ENCODE results near the gene VPS13C. TPM values are rescaled to one million over a fixed set of nuclear protein-coding genes. Genes with fewer than 3 reads are reported as not detected.

The VPS13C gene
- total RNA-seq, 2 donors from 2014 or later: 67.0 to 85.2 TPM

DNA sequence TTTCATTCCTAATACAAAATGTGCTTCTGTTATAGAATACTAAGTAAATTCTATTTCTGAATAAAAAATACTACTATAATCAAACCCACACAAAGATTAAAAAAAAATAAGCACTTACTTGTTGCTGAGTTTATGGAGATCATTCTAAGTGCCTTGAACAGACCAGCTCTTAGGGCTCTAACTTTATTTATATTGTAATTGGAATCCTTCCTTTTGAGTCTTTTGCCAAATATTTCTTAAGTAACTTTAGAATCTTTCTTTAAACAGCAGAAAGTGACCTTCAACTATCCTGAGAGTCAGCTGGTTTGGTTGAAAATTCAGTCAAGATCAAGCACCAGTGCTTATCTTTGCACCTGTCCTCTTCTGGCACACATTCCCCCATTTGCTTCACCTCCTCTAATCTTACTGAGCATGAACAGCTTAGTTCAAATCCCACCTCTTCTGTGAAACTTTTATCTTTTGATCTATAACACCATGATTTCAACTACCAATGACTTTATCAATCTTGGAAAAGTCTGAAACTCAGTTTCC, 149.3 kb downstream of the VPS13C start:
- Mint-ChIP-seq H3K36me3 (ENCODE audit: low read depth) (peaks cover 99% of the 10 kb centered on the region), H3K9me3 (no peaks in the 10 kb centered on the region), H3K27ac (no peak overlapping the region), H3K4me1 (no peaks in the 10 kb centered on the region), H3K4me3 (no peak overlapping the region), H3K27me3 (no peaks in the 10 kb centered on the region)
- no peak for ATAC-seq (replicated peaks)

DNA sequence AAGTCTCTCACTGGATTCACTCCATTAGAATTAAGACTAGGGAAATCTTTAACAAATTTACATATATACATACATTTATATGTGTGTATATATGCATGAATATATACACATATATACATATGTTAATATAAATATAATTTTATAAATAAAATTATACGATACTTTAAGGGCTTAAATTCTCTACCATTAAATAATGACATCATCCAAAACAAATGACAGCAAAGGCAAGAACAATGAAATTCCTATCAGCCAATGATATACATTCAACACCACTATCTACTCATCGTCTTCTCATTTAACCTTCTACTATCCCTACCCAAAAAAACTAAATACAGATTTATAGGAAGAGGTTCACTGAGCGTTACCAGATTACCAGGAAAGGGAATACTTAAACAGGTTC, 152.0 kb downstream of the VPS13C start:
- peaks cover 100% of the 10 kb centered on the region for H3K36me3 Mint-ChIP-seq (ENCODE audit: low read depth)
- no peaks in the 10 kb centered on the region for H3K27me3 Mint-ChIP-seq
- H3K4me1 Mint-ChIP-seq: no peaks in the 10 kb centered on the region
- no peak for ATAC-seq (replicated peaks)
- no peak overlapping the region for H3K27ac Mint-ChIP-seq
- no peak overlapping the region for H3K4me3 Mint-ChIP-seq
- no peaks in the 10 kb centered on the region for H3K9me3 Mint-ChIP-seq

DNA sequence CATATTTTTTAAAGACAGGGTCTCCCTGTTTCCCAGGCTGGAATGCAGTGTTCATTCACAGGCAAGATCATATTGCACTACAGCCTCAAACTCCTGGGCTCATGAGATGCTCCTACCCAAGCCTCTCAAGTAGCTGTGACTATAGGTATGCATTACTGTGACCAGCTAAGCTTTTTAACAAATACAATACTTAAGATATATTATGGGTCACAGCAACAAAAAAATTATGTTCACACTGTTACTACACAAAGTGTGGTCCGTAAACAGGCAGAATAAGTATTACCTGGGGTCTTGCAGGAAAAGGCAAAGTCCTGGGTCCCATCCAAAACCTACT, 152.5 kb downstream of the VPS13C start:
- Mint-ChIP-seq H3K9me3 (no peaks in the 10 kb centered on the region), H3K27ac (no peak overlapping the region), H3K36me3 (ENCODE audit: low read depth) (peaks cover 100% of the 10 kb centered on the region), H3K27me3 (no peaks in the 10 kb centered on the region), H3K4me3 (no peak overlapping the region), H3K4me1 (no peaks in the 10 kb centered on the region)
- no peak for ATAC-seq (replicated peaks)

DNA sequence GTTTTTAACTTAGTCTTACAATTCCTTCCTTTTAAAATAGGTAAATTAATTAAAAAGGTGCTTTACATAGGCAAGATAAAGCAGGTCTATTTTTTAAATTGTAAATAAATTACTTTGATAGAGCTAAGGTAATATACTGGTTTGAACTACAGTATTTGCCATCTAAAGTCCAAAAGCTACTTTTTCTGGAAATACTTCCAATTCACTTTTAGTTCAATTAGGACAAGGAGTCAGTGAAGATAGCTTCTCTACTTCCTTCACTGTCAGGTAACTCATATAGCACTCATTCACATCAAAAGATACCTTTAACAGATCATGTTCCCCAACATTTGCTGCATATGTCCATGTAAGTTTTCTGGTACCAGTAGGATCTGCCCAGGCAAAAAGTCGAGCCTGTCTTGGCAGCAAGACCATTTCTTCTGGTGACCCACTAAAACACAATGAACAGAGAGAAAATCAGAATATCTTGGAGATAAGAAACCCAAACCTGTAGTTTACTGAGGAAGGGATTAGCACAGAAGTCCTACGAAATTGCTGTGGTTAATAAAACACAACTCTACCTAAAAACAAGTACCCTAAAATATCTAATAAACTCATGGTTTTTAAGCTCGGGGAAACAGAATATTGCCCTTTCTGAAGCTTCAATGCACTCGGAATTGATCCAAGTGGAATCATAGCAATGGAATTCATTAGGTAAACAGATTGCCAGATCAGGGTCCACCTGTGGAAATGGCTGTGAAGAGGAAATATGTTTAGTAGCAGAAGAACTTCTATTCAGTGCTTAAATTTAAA, 153.1 kb downstream of the VPS13C start:
- no peaks in the 10 kb centered on the region for H3K27me3 Mint-ChIP-seq
- H3K9me3 Mint-ChIP-seq: peaks cover 4% of the 10 kb centered on the region
- H3K4me1 Mint-ChIP-seq: no peaks in the 10 kb centered on the region
- H3K27ac Mint-ChIP-seq: no peak overlapping the region
- no peak overlapping the region for H3K4me3 Mint-ChIP-seq
- peaks cover 100% of the 10 kb centered on the region for H3K36me3 Mint-ChIP-seq (ENCODE audit: low read depth)
- no peak for ATAC-seq (replicated peaks)

DNA sequence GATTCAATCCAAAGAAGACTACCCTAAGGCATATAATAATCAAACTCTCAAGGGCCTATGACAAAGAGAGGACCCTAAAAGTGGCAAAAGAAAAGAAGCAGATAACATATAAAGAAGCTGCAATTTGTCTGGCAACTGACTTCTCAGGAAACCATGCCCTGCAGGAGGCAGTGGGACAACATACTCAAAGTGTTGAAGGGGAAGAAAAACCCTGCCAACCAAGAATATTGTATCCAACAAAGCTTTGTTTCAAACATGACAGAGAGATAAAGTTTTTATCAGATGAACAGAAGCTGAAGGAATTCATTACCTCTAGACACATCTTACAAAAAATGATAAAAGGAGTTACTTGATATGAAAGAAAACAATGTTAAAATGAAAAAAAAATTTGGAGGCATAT, 167.1 kb downstream of the VPS13C start:
- peaks cover 92% of the 10 kb centered on the region for H3K36me3 Mint-ChIP-seq (ENCODE audit: low read depth)
- no peak for ATAC-seq (replicated peaks)
- no peak overlapping the region for H3K4me3 Mint-ChIP-seq
- H3K27me3 Mint-ChIP-seq: no peaks in the 10 kb centered on the region
- peaks cover 12% of the 10 kb centered on the region for H3K9me3 Mint-ChIP-seq
- peaks cover 5% of the 10 kb centered on the region for H3K4me1 Mint-ChIP-seq
- H3K27ac Mint-ChIP-seq: no peak overlapping the region

DNA sequence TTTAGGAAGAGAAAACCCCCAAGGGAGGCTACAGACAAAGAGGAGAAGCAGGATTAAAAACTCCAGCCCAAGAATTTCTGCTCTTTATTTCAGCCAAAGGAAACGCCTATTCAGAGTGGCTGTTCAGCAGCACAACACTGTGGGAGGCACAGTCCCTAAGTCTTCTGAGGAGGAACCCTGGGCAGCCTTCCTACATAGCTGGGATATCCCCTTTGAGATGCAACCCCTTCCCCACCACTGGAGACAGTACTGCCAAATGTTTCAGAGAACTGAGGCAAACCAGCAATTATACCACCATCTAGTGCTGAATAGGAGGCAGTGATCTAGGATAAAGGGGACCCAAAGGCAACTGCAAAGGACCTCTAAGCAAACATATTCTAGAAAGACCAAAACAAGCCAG, 168.1 kb downstream of the VPS13C start:
- no peaks in the 10 kb centered on the region for H3K27me3 Mint-ChIP-seq
- no peak for ATAC-seq (replicated peaks)
- H3K4me3 Mint-ChIP-seq: no peak overlapping the region
- H3K27ac Mint-ChIP-seq: peak overlapping the region; percentile 37
- H3K9me3 Mint-ChIP-seq: peaks cover 12% of the 10 kb centered on the region
- peaks cover 93% of the 10 kb centered on the region for H3K36me3 Mint-ChIP-seq (ENCODE audit: low read depth)
- peaks cover 5% of the 10 kb centered on the region for H3K4me1 Mint-ChIP-seq

DNA sequence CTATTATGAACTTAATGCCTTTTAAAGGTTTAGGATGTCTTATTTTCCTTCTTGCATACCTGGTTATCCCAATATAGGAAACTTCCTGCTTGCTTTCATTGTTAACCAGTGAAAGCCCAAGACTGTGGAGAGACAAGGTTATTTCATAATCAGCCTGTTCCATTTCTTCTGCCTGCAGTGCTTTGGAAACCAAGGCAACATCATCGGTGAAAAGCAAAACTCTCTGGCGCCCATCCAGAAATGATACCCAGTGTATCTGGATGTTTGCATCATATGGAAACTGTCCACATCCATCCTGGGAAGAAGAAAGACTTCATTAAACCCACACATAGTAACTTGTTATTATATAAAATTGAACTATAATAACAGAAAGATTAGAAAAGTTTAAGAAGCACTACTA, 170.1 kb downstream of the VPS13C start:
- H3K4me3 Mint-ChIP-seq: no peak overlapping the region
- ATAC-seq (replicated peaks): peak; percentile 59
- H3K27me3 Mint-ChIP-seq: no peaks in the 10 kb centered on the region
- H3K9me3 Mint-ChIP-seq: peaks cover 9% of the 10 kb centered on the region
- peaks cover 8% of the 10 kb centered on the region for H3K4me1 Mint-ChIP-seq
- peak overlapping the region; percentile 25 for H3K27ac Mint-ChIP-seq
- peaks cover 98% of the 10 kb centered on the region for H3K36me3 Mint-ChIP-seq (ENCODE audit: low read depth)

DNA sequence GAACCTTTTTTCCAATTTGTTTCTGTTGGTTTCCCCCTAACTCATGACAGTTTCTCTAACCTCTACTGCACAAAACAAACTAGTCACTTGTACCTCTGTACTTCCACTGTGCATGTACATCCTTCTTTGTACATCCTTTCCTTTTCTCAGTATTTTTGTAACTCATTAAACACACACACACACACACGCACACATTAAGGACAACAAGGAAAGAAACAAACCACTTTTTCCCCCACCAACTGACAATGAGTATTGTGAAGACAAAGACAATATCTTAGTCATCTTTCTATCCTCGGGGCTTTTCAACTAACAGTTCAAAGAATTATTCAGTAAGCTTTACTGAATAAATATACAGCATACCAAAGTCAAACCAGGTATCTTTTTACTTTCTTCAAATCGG, 170.5 kb downstream of the VPS13C start:
- H3K27ac Mint-ChIP-seq: peak overlapping the region; percentile 25
- peaks cover 9% of the 10 kb centered on the region for H3K9me3 Mint-ChIP-seq
- ATAC-seq (replicated peaks): peak; percentile 96
- H3K27me3 Mint-ChIP-seq: no peaks in the 10 kb centered on the region
- peaks cover 96% of the 10 kb centered on the region for H3K36me3 Mint-ChIP-seq (ENCODE audit: low read depth)
- H3K4me3 Mint-ChIP-seq: no peak overlapping the region
- H3K4me1 Mint-ChIP-seq: peaks cover 8% of the 10 kb centered on the region

DNA sequence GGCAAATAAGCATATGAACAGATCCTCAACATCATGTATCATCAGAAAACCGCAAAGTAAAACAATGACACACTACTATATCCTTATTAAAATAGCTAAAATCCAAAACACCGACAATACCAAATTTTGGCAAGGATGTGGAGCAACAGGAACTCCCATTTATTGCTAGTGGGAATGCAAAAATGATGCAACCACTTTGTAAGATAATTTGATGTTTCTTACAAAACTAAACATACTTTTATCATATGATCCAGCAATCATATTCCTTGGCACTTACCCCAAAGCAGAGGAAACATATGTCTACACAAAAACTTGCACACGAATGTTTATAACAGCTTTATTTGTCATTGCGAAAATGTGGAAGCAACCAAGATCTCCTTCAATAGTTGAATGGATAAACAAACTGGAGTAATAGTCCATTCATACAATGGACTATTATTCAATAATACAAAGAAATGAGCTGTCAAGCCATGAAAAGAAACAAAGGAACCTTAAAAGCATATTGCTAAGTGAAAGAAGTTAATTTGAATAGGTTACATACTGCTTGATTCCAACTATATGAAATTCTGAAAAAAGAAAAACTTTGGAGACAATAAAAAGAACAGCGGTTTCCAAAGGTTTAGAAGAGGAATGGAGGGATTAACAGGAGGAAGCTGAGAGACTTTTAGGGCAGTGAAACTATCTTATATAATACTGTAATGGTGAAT, 172.0 kb downstream of the VPS13C start:
- H3K4me1 Mint-ChIP-seq: peaks cover 8% of the 10 kb centered on the region
- no peak for ATAC-seq (replicated peaks)
- H3K4me3 Mint-ChIP-seq: no peak overlapping the region
- peak overlapping the region; percentile 60 for H3K27ac Mint-ChIP-seq
- H3K9me3 Mint-ChIP-seq: peaks cover 5% of the 10 kb centered on the region
- peaks cover 86% of the 10 kb centered on the region for H3K36me3 Mint-ChIP-seq (ENCODE audit: low read depth)
- no peaks in the 10 kb centered on the region for H3K27me3 Mint-ChIP-seq

DNA sequence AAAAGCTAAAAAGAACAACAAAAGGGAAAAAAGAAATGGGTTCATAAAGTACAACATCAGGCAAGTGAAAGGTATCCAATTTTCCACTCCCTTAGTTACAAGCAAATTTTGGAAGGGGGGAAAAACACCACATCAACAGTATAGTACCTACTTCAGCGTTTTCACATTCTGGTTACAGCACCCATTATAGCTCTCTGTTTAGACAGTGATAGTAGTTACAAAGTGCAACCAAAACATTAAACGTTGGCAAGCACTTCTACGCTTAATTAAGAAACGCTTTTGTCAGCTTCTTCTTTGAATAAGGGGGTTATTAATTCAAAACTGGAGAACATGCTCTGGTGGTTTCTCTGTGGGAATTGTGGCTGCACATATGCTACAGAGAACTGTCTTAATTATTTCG, 180.2 kb downstream of the VPS13C start:
- ATAC-seq (replicated peaks): no peak
- H3K4me1 Mint-ChIP-seq: no peaks in the 10 kb centered on the region

DNA sequence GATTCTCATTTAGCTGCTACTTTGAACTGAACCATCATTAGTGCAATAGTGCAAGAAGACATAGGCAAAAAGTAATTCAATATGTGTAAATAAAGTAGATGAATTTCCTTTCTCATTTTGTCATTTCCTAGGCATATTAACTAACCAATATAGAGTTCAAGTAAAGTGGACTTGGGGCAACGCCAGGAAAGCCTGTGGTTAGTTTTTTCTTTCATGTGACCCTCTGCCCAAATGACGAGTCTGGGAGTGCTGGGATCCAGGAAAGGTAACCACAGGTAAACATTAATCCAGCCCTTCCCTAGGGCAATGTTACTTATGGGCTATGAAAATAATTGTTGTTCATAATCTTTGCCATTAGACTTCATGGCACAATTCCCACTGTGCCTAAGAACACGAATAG, 181.0 kb downstream of the VPS13C start:
- Mint-ChIP-seq H3K27me3 (no peaks in the 10 kb centered on the region), H3K4me3 (no peak overlapping the region), H3K36me3 (ENCODE audit: low read depth) (peaks cover 82% of the 10 kb centered on the region), H3K4me1 (no peaks in the 10 kb centered on the region), H3K9me3 (no peaks in the 10 kb centered on the region), H3K27ac (no peak overlapping the region)
- ATAC-seq (replicated peaks): no peak

More for the DNA sequence above, 180.2 kb downstream of the VPS13C start:
- peaks cover 83% of the 10 kb centered on the region for H3K36me3 Mint-ChIP-seq (ENCODE audit: low read depth)
- H3K27ac Mint-ChIP-seq: no peak overlapping the region
- no peak overlapping the region for H3K4me3 Mint-ChIP-seq
- no peaks in the 10 kb centered on the region for H3K27me3 Mint-ChIP-seq
- H3K9me3 Mint-ChIP-seq: no peaks in the 10 kb centered on the region

DNA sequence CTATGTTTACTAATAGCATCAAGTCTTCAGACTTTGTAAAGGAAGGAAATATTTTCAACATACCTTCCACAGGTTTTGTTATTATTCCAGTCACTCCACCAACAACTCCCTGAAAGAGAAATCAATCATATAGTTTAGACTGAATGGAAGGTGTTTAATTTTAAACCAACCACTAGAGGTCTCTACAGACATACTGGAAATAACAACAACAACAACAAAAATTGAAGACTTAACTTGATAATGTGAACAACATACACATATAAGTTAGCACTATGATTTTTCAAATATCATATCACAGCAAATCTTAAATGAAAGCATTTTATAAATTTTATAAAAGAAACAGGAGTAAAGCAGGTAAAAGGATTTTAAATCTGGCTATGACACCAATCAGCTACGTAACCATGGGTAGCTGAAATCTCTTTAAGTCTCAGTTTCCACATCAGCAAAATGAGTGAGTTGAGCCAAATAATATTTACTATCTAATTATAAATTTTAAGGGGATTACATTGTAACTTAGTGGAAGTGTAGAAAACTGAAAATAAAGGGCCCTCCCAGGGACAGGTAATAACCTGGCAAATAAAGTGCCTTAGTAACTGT, 188.2 kb downstream of the VPS13C start:
- Mint-ChIP-seq H3K4me1 (peaks cover 6% of the 10 kb centered on the region), H3K9me3 (no peaks in the 10 kb centered on the region), H3K36me3 (ENCODE audit: low read depth) (peaks cover 86% of the 10 kb centered on the region), H3K27me3 (no peaks in the 10 kb centered on the region), H3K4me3 (no peak overlapping the region), H3K27ac (no peak overlapping the region)
- no peak for ATAC-seq (replicated peaks)

DNA sequence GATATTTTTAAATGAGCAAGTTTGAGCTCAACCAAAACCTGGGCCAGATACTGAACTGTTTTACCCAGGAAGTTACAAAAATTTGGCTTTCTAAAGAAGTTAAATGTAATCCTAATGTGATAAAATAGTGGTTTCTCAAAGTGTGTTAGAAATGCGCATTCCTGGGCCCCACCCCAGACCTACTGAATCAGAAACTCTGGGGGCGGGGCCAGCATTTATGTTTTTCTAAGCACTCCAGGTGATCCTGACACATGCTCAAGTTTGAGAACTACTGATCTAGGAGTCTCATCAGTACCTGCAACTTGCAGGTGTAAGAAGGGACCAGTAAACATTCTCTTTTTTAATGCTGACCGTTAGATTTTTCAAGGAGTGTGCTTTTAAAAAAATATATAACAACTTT, 190.6 kb downstream of the VPS13C start:
- H3K27me3 Mint-ChIP-seq: no peaks in the 10 kb centered on the region
- peaks cover 6% of the 10 kb centered on the region for H3K4me1 Mint-ChIP-seq
- H3K4me3 Mint-ChIP-seq: no peak overlapping the region
- no peak overlapping the region for H3K27ac Mint-ChIP-seq
- ATAC-seq (replicated peaks): no peak
- peaks cover 81% of the 10 kb centered on the region for H3K36me3 Mint-ChIP-seq (ENCODE audit: low read depth)
- no peaks in the 10 kb centered on the region for H3K9me3 Mint-ChIP-seq

DNA sequence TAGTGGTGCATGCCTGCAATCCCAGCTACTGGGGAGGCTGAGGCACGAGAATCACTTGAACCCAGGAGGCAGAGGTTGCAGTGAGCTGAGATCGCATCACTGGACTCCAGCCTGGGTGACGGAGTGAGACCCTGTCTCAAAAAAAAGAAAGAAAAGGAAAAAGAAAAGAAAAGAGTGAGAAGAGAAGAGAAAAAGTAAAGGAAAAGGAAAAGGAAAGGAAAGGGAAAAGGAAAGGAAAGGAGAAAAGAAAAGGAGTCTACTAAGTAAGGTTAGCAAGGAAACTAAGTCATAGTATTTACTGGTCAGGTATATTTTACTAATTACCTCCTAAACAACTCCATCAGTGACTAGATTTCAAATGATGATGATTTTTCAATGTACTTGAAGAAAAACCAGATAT, 198.3 kb downstream of the VPS13C start:
- Mint-ChIP-seq H3K4me3 (no peak overlapping the region), H3K4me1 (peaks cover 6% of the 10 kb centered on the region), H3K36me3 (ENCODE audit: low read depth) (peaks cover 45% of the 10 kb centered on the region), H3K27me3 (no peaks in the 10 kb centered on the region), H3K9me3 (no peaks in the 10 kb centered on the region), H3K27ac (no peak overlapping the region)
- no peak for ATAC-seq (replicated peaks)

All from activated T-helper 17 cell treated with anti-CD3 and anti-CD28 coated beads, Interleukin-2, amount 50 U/mL, for 72 hours (primary cell).